ENCODE results near the gene CCSER2.

- TF ChIP-seq POLR2AphosphoS5 (IDR thresholded peaks at IDR 0.05; ENCODE audit: borderline replicate concordance, low read depth, low read length) (no peak), EZH2 (IDR thresholded peaks at IDR 0.05) (no peak), FOXP2 (optimal IDR thresholded peaks at IDR 0.05; ENCODE audit: control extremely low read depth, extremely low read length, insufficient read depth) (no peak)
Observed at GRCh38 chr10:84371944-84372343, 43.6 kb downstream of the CCSER2 start.

All from SK-N-MC (cell line).